Common myeloid progenitor, CD34-positive (primary cell): Measurements from ENCODE around the gene UBASH3B.
"Not testable (repeated sequence)": the region's sequence is repeated elsewhere in the genome, so short reads cannot be mapped to it uniquely, and the experiment has no call there.

Source experiments
- CTCF ChIA-PET: fragments of 350-600 bp; sonication (Branson Sonifier 250); formaldehyde crosslinking; loops from one replicate; lab custom pipeline; 2021; ENCODE audit warnings: antibody characterized with exemption; lab: Charles Lee
- POLR2A ChIA-PET: fragments of 350-600 bp; sonication (Branson Sonifier 250); formaldehyde crosslinking; loops from one replicate; lab custom pipeline; 2021; ENCODE audit warnings: antibody characterized with exemption; lab: Charles Lee
- DNase-seq, 3 donors: peaks; one replicate each; pipeline versions ENCODE4 v3.0.0 to v3.0.0-alpha.2; 2013
- H3K27ac ChIP-seq, 2 experiments: 1 replicate in 1 of 2; 2 replicates in 1 of 2; pipeline ENCODE4 v1.7.0; 2013; ENCODE audit warnings: inconsistent platforms in 2 of 2, low read length in 2 of 2, mild to moderate bottlenecking in 2 of 2, low read depth in 1 of 2, moderate library complexity in 1 of 2; ENCODE audit not compliant: severe bottlenecking in 2 of 2, insufficient read depth in 1 of 2, poor library complexity in 1 of 2
- H3K27me3 ChIP-seq, 5 experiments: replicated peaks in 2 of 5; 1 replicate in 3 of 5; 2 replicates in 2 of 5; pipeline versions ENCODE4 v1.6.1 to v1.7.0; 2013; ENCODE audit warnings: low read length in 4 of 5, mild to moderate bottlenecking in 2 of 5, moderate library complexity in 2 of 5, inconsistent platforms in 1 of 5; ENCODE audit not compliant: insufficient read depth in 5 of 5, control insufficient read depth in 4 of 5
- H3K36me3 ChIP-seq, 4 experiments: 1 replicate in 2 of 4; 2 replicates in 2 of 4; pipeline versions ENCODE4 v1.6.1 to v1.7.0; 2013; ENCODE audit warnings: low read length in 3 of 4, control low read depth in 1 of 4, mild to moderate bottlenecking in 1 of 4; ENCODE audit not compliant: control insufficient read depth in 4 of 4, insufficient read depth in 4 of 4
- H3K4me1 ChIP-seq, 4 experiments: 1 replicate in 3 of 4; 2 replicates in 1 of 4; pipeline versions ENCODE4 v1.6.1 to v1.7.1; 2013; ENCODE audit warnings: low read length in 3 of 4, mild to moderate bottlenecking in 3 of 4, control low read depth in 1 of 4, inconsistent platforms in 1 of 4, moderate library complexity in 1 of 4; ENCODE audit not compliant: control insufficient read depth in 4 of 4, insufficient read depth in 4 of 4; ENCODE audit errors: control extremely low read depth in 1 of 4
- H3K4me3 ChIP-seq, 7 experiments: 1 replicate in 4 of 7; 2 replicates in 3 of 7; pipeline versions ENCODE4 v1.5.1 to v1.7.0; 2013; ENCODE audit warnings: mild to moderate bottlenecking in 7 of 7, low read length in 6 of 7, moderate library complexity in 6 of 7, inconsistent platforms in 2 of 7, low read depth in 2 of 7, control low read depth in 1 of 7; ENCODE audit not compliant: insufficient read depth in 4 of 7, control insufficient read depth in 1 of 7; ENCODE audit errors: extremely low read depth in 1 of 7
- H3K9me3 ChIP-seq, 5 experiments: 1 replicate in 4 of 5; 2 replicates in 1 of 5; pipeline versions ENCODE4 v1.6.1 to v1.7.1; 2013; ENCODE audit warnings: low read length in 4 of 5, mild to moderate bottlenecking in 2 of 5, inconsistent platforms in 1 of 5, low read depth in 1 of 5, moderate library complexity in 1 of 5; ENCODE audit not compliant: control insufficient read depth in 4 of 5, insufficient read depth in 2 of 5; ENCODE audit errors: control extremely low read depth in 1 of 5
- WGBS: methylation state at CpG from one replicate; pipeline ENCODE4 v1.1.5; 2013; ENCODE audit not compliant: insufficient coverage; 5-methylcytosine and 5-hydroxymethylcytosine counted together

Gene UBASH3B

DNA sequence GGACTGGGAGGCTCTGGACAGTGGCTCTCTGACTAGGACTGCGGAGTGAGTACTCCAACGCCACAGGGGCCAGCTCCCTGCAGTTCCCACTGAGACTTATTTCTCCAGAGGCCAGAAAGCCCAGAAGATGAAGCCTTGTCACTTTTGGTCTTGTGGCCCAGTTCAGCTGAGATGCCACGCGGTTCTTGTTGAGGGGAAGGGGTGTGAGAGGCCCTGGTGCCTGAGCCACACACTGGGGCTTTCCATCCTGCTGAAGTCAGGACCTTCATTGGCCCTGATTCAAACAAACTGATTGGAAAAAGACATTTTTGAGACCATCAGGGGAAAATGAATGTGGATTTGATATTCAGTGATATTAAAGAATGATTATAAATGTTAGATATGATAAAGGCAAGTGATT, 73.6 kb downstream of the UBASH3B start:
- 90% methylated on average over 4 of the region's 4 CpGs for WGBS
- Histone ChIP-seq H3K9me3 (no peaks in the 10 kb centered on the region), H3K27ac (no peak overlapping the region), H3K36me3 (peaks cover 0 to 2% (median 0%) of the 10 kb centered on the region in 4 experiments), H3K27me3 (no peaks in the 10 kb centered on the region), H3K4me3 (no peak overlapping the region), H3K4me1 (peaks cover 13 to 52% (median 37%) of the 10 kb centered on the region in 4 experiments)
- ChIA-PET POLR2A (interaction anchor here (0.7 kb wide), 1 partner anchor 58 kb away, joined by 3 read pairs; no protein-coding TSS in a partner anchor), CTCF (interaction anchor here (1.0 to 4.1 kb wide), 9 partner anchors 10 to 97 kb away, joined by 3 to 28 read pairs (median 5); no protein-coding TSS in a partner anchor)
- peak in 1 of 3 donors; percentile 40 for DNase-seq

DNA sequence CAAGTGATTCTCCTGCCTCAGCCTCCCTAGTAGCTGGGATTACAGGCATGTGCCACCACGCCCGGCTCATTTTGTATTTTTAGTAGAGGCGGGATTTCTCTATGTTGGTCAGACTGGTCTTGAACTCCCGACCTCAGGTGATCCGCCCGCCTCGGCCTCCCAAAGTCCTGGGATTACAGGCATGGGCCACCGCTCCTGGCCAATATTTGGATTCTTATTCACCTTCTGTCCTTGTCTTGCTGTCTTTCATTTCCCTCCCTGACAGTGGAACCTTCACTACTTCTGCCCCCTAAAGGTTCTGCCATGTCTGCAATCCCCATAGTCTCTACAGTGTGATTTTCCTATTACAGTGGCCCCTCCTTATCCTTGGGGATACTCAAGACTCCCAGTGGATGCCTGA, 75.2 kb downstream of the UBASH3B start:
- H3K9me3 ChIP-seq, H3K27me3 ChIP-seq, POLR2A ChIA-PET, H3K4me3 ChIP-seq, H3K27ac ChIP-seq, CTCF ChIA-PET, H3K36me3 ChIP-seq, DNase-seq: not testable (repeated sequence)
- WGBS, result 97% methylated on average over 8 of the region's 8 CpGs
- peaks cover 15 to 60% (median 37%) of the 10 kb centered on the region in 4 experiments for H3K4me1 ChIP-seq

DNA sequence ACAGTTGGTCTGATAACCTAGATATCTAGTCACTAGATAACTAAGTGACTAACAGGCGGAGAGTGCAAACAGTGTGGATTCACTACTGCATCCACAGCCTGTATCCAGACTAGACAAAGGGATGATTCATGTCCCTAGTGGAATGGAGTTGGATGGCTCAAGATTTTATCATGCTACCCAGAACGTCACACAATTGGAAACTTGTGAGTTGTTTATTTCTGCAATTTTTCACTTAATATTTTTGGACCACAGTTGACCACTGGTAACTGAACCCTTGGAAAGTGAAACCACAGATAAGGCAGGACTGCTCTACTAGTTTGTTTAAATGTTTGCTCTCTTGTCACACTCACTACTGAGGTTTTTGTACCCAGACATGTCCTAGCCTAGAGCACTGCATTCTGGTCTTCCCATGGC, 76.0 kb downstream of the UBASH3B start:
- Histone ChIP-seq H3K4me3 (no peak overlapping the region), H3K27ac (no peak overlapping the region), H3K4me1 (peaks cover 13 to 53% (median 35%) of the 10 kb centered on the region in 4 experiments), H3K36me3 (peaks cover 0 to 2% (median 0%) of the 10 kb centered on the region in 4 experiments), H3K9me3 (no peaks in the 10 kb centered on the region), H3K27me3 (no peaks in the 10 kb centered on the region)
- DNase-seq, result no peak
- POLR2A ChIA-PET, result no interaction called here
- WGBS, result 100% methylated on average over 1 of the region's 2 CpGs
- CTCF ChIA-PET, result interaction anchor here (1.6 to 2.0 kb wide), 2 partner anchors 15 to 26 kb away, joined by 3 to 16 read pairs; no protein-coding TSS in a partner anchor

DNA sequence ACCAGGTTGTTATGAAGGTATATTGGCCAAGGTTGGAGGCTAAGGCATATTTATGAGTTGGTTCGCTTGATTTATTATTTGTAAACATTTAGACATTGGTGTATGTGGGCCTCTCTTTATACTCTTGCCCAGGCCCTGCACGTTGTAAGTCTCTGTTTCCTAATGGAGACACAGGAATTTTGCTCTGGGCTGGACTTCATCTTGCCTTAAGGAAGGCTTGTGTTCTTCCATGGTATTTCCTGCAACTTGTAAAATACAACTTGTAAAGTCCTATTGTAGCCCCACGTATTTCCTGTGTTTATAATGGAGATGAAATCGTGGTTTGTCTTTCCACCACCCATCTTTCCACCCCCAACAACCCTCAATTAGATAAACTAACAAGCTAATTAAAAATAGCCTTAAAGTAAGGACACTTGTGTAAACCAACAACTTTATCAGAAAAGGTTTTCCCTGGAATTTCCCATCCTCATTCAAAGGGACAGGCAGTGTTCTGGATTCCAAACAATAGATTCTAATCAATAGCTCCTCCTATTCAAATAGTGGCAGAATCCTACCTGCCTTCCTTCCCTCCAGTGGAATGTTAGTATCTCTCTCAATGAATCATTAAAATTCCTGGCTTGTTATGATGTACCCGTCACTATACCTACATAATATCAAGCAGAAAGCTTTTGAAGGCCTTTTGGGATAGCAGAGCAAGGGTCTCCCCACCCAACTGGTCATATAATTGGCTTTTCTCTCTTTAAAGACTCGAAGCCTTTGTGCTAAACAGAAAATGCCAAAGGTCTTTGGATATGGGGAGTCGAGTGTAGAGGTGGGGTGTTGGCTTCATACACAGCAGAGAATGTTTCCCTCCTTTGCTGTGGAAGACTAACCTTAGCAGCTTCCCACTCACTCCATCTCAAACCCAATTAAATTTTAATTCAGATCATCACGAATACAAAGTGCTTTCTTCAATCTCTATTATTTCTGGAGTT, 77.1 kb downstream of the UBASH3B start:
- H3K27ac ChIP-seq, result no peak overlapping the region

DNA sequence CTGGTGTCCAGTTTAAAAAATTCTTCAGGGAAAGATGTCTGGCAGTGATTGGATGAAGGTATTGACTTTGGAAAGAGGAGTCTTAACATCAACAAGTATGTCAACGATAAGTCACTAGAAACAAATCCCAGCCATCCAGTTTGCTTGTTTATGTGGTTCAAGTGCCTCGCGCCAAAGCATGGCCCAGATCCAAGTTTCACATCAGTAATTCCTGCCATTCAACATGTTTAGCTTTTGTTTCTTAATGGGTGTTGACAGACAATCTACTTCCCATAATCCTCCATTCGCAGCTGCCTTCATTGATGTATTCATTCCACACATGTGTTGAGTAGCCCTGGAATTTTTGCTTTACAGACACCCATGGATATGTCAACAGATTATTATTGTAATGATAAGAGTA, 77.8 kb downstream of the UBASH3B start:
- CTCF ChIA-PET, result interaction anchor here (0.8 to 2.0 kb wide), 4 partner anchors 14 to 23 kb away, joined by 3 to 16 read pairs (median 5); no protein-coding TSS in a partner anchor
- no peak overlapping the region for H3K4me3 ChIP-seq
- peaks cover 11 to 45% (median 22%) of the 10 kb centered on the region in 4 experiments for H3K4me1 ChIP-seq

More for the DNA sequence above, 77.1 kb downstream of the UBASH3B start:
- no peak for DNase-seq
- no peak overlapping the region for H3K4me3 ChIP-seq
- no peaks in the 10 kb centered on the region for H3K9me3 ChIP-seq
- H3K27me3 ChIP-seq, result no peaks in the 10 kb centered on the region
- peaks cover 0 to 2% (median 0%) of the 10 kb centered on the region in 4 experiments for H3K36me3 ChIP-seq
- ChIA-PET POLR2A (no interaction called here), CTCF (interaction anchor here (1.0 to 2.0 kb wide), 3 partner anchors 14 to 24 kb away, joined by 3 to 16 read pairs (median 4); no protein-coding TSS in a partner anchor)
- 57% methylated on average over 2 of the region's 8 CpGs for WGBS
- peaks cover 11 to 43% (median 24%) of the 10 kb centered on the region in 4 experiments for H3K4me1 ChIP-seq

DNA sequence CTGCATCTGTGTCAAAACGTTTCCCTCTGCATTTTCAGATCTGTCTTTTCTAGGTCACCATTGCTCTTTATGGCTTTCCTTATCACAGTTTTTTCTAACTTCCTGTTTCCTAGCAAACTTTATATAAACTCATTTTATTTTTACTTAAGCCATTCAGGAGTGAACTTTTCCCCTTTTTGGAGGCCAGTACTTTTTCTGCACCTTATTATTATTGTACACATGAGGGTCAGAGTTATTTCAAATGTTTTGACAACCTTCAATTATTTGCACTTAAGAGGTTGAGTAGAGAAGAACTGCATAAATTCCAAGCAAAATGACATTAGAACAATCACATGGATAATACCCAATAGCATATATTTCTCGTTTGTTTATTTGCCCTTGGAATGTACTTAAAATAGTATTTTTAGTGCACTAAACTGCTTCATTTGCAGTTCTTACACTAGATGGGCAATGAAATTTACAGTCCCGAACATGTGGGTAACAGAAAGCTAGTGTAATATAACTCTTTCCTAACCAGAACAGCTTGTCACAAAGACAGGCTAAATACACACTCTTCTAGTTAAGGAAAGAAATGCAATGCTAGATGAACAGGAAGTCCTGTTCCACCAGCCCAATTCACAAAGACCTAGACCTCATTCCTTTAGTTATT, 79.5 kb downstream of the UBASH3B start:
- Histone ChIP-seq H3K27ac (no peak overlapping the region), H3K27me3 (no peaks in the 10 kb centered on the region), H3K9me3 (no peaks in the 10 kb centered on the region), H3K4me1 (peaks cover 11 to 40% (median 22%) of the 10 kb centered on the region in 4 experiments), H3K36me3 (peaks cover 0 to 2% (median 0%) of the 10 kb centered on the region in 4 experiments), H3K4me3 (no peak overlapping the region)
- DNase-seq, result no peak
- 25% methylated on average over 2 of the region's 3 CpGs for whole genome bisulfite sequencing
- POLR2A ChIA-PET, result no interaction called here
- CTCF ChIA-PET, result interaction anchor here (1.4 to 2.1 kb wide), 6 partner anchors 11 to 22 kb away, joined by 3 to 7 read pairs (median 6); no protein-coding TSS in a partner anchor

More for the DNA sequence above, 77.8 kb downstream of the UBASH3B start:
- peaks cover 0 to 2% (median 0%) of the 10 kb centered on the region in 4 experiments for H3K36me3 ChIP-seq
- POLR2A ChIA-PET, result no interaction called here
- DNase-seq, result no peak
- no CpG with 5 or more reads among the region's 4 CpGs for WGBS
- no peaks in the 10 kb centered on the region for H3K27me3 ChIP-seq
- no peaks in the 10 kb centered on the region for H3K9me3 ChIP-seq
- no peak overlapping the region for H3K27ac ChIP-seq
